ENCODE measurements around the gene TMEM143. TPM values are rescaled to one million over a fixed set of nuclear protein-coding genes. Genes with fewer than 3 reads are reported as not detected.
A peak's percentile ranks its signal among the peaks of the same experiment; 100 is the strongest.
"Not testable (repeated sequence)": the region's sequence is repeated elsewhere in the genome, so short reads cannot be mapped to it uniquely, and the experiment has no call there.

The TMEM143 gene
- polyA plus RNA-seq, 1 donor = 20.6 TPM

GRCh38 chr19:48292798-48293197 is 70.9 kb downstream of the TMEM143 start:
- no peak for DNase-seq

- not testable (repeated sequence) for DNase-seq
Observed at GRCh38 chr19:48291489-48291815, 72.3 kb downstream of the TMEM143 start.

- DNase-seq = peak; percentile 91
Observed at GRCh38 chr19:48290771-48291488, 72.8 kb downstream of the TMEM143 start.

- peak; percentile 38 for DNase-seq
Observed at GRCh38 chr19:48290401-48290770, 73.4 kb downstream of the TMEM143 start.

- no peak for DNase-seq
Observed at GRCh38 chr19:48287748-48288147, 76.0 kb downstream of the TMEM143 start.

- DNase-seq = no peak
Observed at GRCh38 chr19:48284896-48285295, 78.8 kb downstream of the TMEM143 start.

- DNase-seq = no peak
Observed at GRCh38 chr19:48283908-48284307, 79.8 kb downstream of the TMEM143 start.

Other genes with a start within 250 kb of the TMEM143 start
- gene LIG1, start 193.6 kb downstream of the TMEM143 start, polyA plus RNA-seq (ENCODE audit: insufficient read length) = 29.2 TPM
- gene ZSWIM9, start 193.3 kb downstream of the TMEM143 start, polyA plus RNA-seq (ENCODE audit: insufficient read length) = 6.8 TPM
- gene CARD8, start 108.0 kb downstream of the TMEM143 start, polyA plus RNA-seq (ENCODE audit: insufficient read length) = 42.8 TPM
- 2.4 TPM for gene ZNF114, start 93.9 kb downstream of the TMEM143 start, polyA plus RNA-seq (ENCODE audit: insufficient read length)
- gene EMP3, start 38.4 kb downstream of the TMEM143 start, polyA plus RNA-seq (ENCODE audit: insufficient read length) = 149 TPM
- gene SYNGR4, start 427 bp upstream of the TMEM143 start, polyA plus RNA-seq (ENCODE audit: insufficient read length) = not detected
- gene KDELR1, start 27.6 kb upstream of the TMEM143 start, polyA plus RNA-seq (ENCODE audit: insufficient read length) = 125 TPM
- gene GRIN2D, start 29.7 kb upstream of the TMEM143 start, polyA plus RNA-seq (ENCODE audit: insufficient read length) = 2.5 TPM
- gene GRWD1, start 82.0 kb upstream of the TMEM143 start, polyA plus RNA-seq (ENCODE audit: insufficient read length) = 26.2 TPM
- gene KCNJ14, start 91.6 kb upstream of the TMEM143 start, polyA plus RNA-seq (ENCODE audit: insufficient read length) = 1.2 TPM
- gene CYTH2, start 105.4 kb upstream of the TMEM143 start, polyA plus RNA-seq (ENCODE audit: insufficient read length) = 49.3 TPM
- 0.09 TPM for gene LMTK3, start 147.9 kb upstream of the TMEM143 start, polyA plus RNA-seq (ENCODE audit: insufficient read length)
- 0.32 TPM for gene SULT2B1, start 188.2 kb upstream of the TMEM143 start, polyA plus RNA-seq (ENCODE audit: insufficient read length)
- gene SPACA4, start 242.8 kb upstream of the TMEM143 start, polyA plus RNA-seq (ENCODE audit: insufficient read length) = not detected

All from hindlimb muscle (tissue), 1 donor.